ENCODE results near the gene LURAP1L. TPM values are rescaled to one million over a fixed set of nuclear protein-coding genes. Genes with fewer than 3 reads are reported as not detected.

The LURAP1L gene
- total RNA-seq, 1 experiment from 2014 or later = 0.13 TPM

DNA sequence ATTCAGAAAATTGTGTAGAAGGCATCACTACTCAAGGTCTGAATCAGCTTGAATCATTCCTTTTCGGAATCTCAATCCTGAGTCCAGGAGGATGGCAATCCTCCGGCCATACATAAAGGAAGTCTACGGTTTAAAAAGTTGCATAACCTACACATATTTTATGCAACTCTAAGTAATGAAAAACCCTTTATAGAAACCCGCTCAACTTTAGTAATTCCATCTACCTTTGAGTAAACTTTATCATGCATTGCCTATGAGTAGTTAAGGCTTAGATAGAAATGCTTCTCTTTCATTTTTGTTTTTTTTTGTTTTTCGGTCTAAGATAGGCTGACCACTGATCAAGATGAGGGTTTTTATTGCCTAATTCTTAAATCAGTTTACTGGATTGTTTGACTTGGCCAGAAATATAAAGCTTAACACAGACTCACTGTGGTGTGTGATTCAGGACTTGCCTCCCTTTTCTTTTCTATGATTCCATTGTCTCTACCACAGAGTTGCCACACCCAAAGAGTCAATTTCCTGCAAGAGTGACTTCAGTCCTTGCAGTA, 85.0 kb downstream of the LURAP1L start:
- Histone ChIP-seq H3K4me2 (ENCODE audit: insufficient read depth, insufficient read length, low read length) (no peak overlapping the region), H3K4ac (ENCODE audit: low read depth, low read length) (no peak overlapping the region), H4K5ac (ENCODE audit: insufficient read length, low read depth, low read length) (no peak overlapping the region), H3K23ac (ENCODE audit: insufficient read length, low read depth, low read length) (no peak overlapping the region), H3K27ac (ENCODE audit: insufficient read length, low read depth, low read length) (no peak overlapping the region), H4K8ac (replicated peaks; ENCODE audit: insufficient read length, low read depth, low read length) (no peak overlapping the region), H3K9ac (ENCODE audit: extremely low read depth, insufficient read length, low read length) (no peak overlapping the region), H2AFZ (ENCODE audit: low read length) (no peak overlapping the region), H3K4me1 (ENCODE audit: insufficient read depth, low read length) (no peaks in the 10 kb centered on the region; the same call in 1 of the 2 replicates), H2BK5ac (ENCODE audit: insufficient read length, low read length) (no peak overlapping the region), H3K9me3 (ENCODE audit: control insufficient read depth, low read depth, low read length) (no peaks in the 10 kb centered on the region), H3K79me1 (ENCODE audit: insufficient read depth, low read depth, low read length, poor library complexity, severe bottlenecking) (no peaks in the 10 kb centered on the region), H2BK20ac (ENCODE audit: low read depth, low read length, poor library complexity, severe bottlenecking) (no peak overlapping the region), H4K91ac (ENCODE audit: insufficient read length, low read depth, low read length) (no peak overlapping the region), H2AK5ac (ENCODE audit: insufficient read length, low read length) (no peak overlapping the region), H4K20me1 (ENCODE audit: control insufficient read depth, insufficient read depth, insufficient read length) (no peaks in the 10 kb centered on the region), H2BK120ac (ENCODE audit: low read depth, low read length, poor library complexity, severe bottlenecking) (no peak overlapping the region), H3K14ac (ENCODE audit: insufficient read depth, low read length) (no peak overlapping the region), H3K23me2 (ENCODE audit: insufficient read length, low read depth, low read length, poor library complexity, severe bottlenecking) (no peaks in the 10 kb centered on the region), H2BK15ac (ENCODE audit: low read depth, low read length) (no peak overlapping the region), H3T11ph (ENCODE audit: low read length) (no peak overlapping the region), H2BK12ac (ENCODE audit: insufficient read length, low read depth, low read length) (no peak overlapping the region), H3K56ac (ENCODE audit: insufficient read length, low read depth, low read length) (no peak overlapping the region), H3K79me2 (ENCODE audit: insufficient read depth, low read length) (no peaks in the 10 kb centered on the region), H3K18ac (ENCODE audit: insufficient read length, low read depth, low read length) (no peak overlapping the region), H3K27me3 (ENCODE audit: insufficient read depth, low read length) (no peaks in the 10 kb centered on the region)
- Mint-ChIP-seq H3K27ac (no peak overlapping the region), H3K36me3 (ENCODE audit: insufficient read depth in 1 of 3, low read depth in 3 of 3) (no peaks in the 10 kb centered on the region), H3K9me3 (no peaks in the 10 kb centered on the region), H3K4me1 (peaks cover 7 to 14% of the 10 kb centered on the region in 2 experiments), H3K4me3 (no peak overlapping the region), H3K27me3 (ENCODE audit: low read depth) (no peaks in the 10 kb centered on the region)
- no CpG with 5 or more reads among the region's 5 CpGs for WGBS (ENCODE audit: extremely low coverage, insufficient read length, low lambda C conversion rate)
- DNase-seq = no peak
- TF ChIP-seq, protein P1, sequence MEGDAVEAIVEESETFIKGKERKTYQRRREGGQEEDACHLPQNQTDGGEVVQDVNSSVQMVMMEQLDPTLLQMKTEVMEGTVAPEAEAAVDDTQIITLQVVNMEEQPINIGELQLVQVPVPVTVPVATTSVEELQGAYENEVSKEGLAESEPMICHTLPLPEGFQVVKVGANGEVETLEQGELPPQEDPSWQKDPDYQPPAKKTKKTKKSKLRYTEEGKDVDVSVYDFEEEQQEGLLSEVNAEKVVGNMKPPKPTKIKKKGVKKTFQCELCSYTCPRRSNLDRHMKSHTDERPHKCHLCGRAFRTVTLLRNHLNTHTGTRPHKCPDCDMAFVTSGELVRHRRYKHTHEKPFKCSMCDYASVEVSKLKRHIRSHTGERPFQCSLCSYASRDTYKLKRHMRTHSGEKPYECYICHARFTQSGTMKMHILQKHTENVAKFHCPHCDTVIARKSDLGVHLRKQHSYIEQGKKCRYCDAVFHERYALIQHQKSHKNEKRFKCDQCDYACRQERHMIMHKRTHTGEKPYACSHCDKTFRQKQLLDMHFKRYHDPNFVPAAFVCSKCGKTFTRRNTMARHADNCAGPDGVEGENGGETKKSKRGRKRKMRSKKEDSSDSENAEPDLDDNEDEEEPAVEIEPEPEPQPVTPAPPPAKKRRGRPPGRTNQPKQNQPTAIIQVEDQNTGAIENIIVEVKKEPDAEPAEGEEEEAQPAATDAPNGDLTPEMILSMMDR (conservative IDR thresholded peaks at IDR 0.05) = no peak

Data from H9 (cell line).